Activated CD4-positive, alpha-beta T cell treated with anti-CD3 and anti-CD28 coated beads, Interleukin-10, Interleukin-2, amounts not matched to agents 100 ng/mL and 50 ng/mL, durations not matched to agents 16 hours and 8 hours (primary cell): ENCODE data around the gene RFX8.
A peak's percentile ranks its signal among the peaks of the same experiment; 100 is the strongest.

Experiments
- DNase-seq: peaks from one replicate; pipeline ENCODE4 v3.0.0-alpha.2; 2020

Gene RFX8

DNA sequence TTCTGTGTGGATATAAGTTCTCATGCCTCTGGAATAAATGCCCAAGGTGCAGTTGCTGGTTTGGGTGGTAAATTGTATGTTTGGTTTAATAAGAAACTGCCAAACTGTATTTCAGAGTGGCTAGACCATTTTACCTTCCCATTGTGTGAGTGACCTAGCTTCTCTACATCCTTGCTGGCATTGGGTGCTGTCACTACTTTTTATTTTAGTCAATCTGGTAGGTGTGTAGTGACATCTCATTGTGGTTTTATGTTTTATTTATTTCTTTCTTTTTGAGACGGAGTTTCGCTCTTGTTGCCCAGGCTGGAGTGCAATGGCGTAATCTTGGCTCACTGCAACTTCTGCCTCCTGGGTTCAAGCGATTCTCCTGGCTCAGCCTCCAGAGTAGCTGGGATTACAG is 36.4 kb downstream of the RFX8 start:
- peak; percentile 65 for DNase-seq

DNA sequence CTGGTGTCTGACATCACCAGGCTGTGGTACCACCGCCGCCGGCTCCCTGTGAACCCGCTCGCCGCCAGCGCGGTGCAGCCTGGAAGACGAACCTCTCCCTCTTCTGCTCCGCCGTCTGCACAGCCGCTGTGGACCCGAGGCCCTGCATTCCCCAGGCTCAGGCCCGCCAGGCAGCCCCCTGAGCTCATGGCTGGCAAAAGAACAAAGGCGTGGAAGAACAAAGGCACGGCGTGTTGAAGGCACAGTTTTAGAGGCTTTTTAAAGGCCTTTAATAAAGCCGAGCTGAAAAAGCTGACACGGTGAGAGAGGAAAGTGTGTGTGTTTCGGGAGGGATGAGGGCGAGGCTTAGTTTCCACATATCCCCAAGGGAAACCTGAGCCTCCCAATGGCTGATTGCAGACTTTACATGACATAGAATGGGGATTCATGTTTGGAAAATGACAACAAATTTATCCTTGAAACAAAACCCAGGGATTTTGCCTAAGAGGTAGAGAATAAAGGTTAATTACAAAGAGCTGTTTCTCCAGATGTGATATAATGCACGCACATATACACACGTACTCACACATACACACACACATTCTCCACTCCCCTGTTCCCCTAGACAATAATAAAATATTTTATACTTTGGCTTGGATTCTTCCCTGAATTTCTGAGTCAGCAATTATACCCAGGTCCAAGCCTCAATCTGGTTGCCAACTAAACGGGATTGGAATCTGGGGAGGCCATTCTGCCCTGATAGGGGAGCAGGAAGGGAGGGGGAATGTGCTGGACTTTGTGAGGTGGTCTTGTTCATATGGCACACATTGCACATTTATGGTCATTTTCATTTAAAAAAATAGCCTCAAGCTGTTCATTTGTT is 39.7 kb downstream of the RFX8 start:
- DNase-seq, result no peak

DNA sequence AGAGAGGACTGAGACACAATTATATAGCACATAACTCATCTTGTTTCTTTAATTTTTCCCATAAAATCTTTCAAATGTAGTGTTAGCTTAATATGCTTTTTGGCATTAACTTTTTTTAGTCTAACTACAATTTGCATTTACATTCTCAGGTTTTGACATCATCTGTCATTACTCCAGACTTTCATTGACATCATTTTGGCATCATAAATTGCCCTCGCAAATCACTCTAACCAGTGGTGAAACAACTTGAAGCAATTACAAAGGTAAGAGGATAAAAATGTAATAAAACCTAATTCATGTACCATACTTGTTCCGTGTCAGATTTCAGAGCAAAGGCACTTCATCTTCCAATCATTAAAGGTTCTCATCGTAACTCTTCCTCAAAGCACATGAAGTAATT is 41.4 kb downstream of the RFX8 start:
- DNase-seq, result no peak

DNA sequence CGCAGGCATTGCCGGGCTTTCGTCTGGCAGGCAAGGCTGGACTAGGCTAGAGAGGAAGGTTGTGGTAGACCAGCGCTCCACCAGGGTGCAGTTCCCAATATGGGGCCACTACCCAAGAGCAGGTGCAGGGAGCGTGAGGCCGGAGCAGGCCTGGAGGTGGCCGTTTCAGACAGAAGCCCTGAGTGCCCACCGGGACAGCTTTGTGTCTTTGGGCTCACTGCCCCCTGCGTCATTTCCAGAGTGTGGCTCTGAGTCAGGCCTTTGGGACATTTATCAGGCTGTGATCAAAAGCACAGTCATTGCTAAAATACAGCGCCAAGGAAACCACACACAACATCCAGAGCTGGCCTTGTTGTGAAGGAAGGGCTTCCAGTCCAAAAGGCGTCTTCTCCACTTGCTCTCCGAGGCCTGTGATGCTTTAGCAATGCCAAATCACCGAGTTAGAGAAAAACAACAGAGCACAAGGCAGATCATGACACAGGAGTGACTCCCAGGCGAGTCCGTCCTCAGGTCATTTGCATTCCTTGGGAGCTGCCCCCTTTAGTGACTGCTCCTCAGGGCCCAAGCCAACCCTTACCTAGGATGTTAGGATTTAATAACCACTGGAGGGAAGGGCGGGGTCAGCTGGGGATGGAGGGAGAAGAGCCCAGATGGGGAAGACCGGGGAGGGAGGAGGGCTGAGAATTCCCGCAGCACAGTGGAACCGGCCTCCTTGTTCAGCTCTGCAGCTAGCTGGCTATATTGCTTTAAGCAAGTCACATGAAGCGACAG is 42.3 kb downstream of the RFX8 start:
- peak; percentile 34 for DNase-seq

DNA sequence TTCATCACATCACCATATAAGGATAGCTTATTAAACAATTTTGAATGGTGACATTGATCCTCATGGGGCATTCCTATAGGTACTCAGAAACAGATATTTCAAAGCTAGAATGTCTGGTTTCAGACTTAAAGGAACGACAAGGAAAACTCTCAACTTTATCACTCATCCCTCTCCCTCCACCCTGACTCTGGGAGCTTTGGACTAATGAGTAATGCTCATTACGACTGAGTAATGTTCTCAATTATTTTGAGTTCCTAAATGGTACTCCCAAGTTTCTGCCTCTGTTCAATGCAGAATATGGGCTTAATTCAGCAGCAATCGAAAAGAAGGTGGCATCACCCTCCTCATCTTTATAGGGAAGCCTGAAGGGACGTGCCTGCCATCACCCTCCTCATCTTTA is 43.4 kb downstream of the RFX8 start:
- no peak for DNase-seq

DNA sequence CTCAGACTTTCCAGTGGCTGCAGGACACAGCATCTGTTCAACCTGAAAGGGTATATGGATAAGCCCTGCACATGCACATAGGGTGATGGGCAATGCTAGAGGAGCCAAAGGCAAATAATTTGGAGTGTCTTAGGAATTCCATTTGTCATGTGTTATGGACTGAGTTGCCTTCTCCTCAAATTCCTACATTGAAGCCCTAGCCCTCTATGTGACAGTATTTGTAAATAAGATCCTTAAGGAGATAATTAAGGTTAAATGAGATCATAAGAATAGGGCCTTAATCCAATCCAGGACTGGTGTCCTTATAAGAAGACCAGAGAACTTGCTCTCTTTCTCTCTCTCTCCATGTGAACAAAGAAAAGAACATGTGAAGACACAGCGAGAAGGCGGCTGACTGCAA is 44.8 kb downstream of the RFX8 start:
- no peak for DNase-seq

DNA sequence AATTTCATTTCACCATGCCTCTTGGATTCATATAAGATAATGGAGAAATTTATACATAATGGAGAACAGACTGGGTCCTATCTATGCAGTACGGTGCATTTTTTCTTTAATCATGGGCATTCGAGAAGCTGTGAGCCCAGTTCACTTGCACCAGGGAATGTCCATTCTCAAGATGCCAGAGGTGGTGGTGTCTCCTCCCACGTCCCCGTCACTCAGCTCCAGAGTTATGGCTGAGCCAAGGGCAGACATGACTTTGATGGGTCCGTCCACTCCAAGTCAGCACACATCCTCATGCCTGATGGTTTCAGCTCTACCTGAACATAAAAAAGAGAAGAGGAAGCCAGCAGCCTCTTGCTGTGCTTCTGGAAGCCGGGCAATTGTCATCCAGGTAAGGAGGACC is 45.5 kb downstream of the RFX8 start:
- no peak for DNase-seq

DNA sequence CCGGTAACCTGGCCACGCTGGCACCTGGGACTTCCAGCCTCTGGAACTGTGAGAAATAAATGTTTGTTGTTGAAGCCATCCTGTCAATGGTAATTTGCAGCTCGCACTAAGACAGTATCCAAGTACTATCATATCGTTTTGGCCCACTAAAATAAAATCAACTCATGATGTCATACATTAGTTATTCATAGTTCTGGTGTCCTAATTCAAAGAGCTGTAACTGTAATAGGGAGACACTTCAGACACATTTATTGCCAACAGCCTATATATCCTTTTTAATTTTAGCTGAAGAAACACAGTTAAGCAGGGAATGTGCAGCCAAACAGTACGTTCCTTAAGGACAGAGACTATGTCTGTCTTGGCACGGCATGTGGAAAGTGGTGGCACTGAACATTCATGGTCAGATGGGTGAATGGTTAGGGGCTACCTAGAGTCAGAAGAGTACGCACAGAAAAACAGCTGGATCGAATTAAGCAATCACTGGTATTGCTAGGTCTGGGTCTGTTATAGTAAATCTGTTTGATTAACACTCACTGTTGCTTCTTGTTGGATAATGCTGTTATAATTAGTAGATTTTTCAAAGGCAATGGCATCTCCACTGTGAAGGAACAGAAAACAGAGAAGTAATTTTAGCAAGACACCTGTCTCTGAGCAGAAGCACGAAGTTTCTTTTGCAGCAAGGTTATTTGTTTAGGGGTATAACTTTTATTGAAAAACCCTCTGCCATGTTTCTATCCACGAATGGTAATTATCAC is 46.3 kb downstream of the RFX8 start:
- DNase-seq, result no peak

DNA sequence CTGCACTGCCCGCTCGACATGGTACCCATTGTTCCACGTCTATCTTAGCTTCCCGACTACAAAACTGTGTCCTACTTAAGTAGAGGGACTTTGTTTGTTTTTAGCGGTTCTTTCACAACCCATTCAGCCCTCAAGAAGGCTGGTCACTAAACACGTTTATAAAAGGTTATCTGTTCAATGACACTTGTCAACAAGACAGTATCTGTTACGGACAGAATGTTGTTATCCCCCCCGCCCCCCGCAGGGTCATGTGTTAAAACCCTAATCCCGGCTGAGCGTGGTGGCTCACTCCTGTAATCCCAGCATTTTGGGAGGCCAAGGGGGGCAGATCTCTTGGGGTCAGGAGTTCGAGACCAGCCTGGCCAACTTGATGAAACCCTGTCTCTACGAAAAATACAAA is 47.2 kb downstream of the RFX8 start:
- no peak for DNase-seq

DNA sequence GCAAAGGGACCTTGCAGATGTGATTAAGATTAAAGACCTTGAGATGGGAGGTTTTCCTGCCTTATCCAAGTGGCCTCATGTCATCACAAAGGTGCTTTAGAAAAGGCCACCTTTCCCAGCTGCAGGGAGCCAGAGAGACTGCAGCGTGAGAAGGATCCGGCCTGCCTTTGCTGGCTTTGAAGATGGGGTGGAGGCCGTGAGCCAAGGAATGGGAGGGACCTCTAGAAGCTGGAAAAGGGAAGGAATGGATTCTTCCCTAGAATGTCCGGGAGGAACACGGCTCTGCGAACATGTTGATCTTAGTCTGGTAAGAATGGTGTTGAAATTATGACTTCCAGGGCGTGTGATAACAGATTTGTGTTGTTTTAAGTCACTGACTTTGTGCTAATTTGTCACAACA is 47.7 kb downstream of the RFX8 start:
- no peak for DNase-seq

DNA sequence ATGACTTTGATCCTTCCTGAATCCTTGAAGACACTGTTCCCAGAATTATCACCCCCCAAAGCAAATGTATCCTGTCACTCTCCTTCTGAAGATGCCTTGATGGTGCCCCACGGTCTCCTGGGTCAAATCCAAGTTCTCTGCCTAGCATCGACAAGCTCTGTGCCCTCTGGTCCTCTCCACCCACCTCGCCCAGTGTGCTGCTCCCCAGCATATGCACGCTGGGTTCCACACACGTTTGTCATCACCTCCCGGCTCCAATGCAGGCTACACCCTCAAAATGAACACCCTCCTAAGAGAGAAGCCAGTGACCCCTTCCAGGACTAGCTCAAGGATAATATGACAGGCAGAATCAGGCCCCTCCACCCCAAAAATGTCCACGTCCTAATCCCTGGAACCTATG is 48.1 kb downstream of the RFX8 start:
- no peak for DNase-seq

DNA sequence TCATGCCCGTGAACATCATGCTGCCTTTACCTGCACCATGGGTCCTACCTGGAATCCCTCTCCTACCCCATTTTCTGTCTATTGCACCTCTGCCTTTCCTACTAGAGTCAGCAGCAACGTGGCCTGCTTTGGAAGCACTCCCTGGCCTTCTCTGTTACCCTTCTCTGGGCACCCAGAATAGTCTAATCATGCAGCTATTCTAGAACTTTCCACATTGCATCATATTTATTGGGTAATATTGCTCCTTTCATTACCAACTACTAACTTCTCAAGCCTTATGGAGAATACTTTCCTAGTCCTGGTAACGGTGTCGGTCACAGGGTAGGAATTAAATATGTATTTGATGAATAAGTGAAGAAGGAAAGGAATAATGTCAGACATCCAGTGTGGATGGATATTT is 54.3 kb downstream of the RFX8 start:
- no peak for DNase-seq

DNA sequence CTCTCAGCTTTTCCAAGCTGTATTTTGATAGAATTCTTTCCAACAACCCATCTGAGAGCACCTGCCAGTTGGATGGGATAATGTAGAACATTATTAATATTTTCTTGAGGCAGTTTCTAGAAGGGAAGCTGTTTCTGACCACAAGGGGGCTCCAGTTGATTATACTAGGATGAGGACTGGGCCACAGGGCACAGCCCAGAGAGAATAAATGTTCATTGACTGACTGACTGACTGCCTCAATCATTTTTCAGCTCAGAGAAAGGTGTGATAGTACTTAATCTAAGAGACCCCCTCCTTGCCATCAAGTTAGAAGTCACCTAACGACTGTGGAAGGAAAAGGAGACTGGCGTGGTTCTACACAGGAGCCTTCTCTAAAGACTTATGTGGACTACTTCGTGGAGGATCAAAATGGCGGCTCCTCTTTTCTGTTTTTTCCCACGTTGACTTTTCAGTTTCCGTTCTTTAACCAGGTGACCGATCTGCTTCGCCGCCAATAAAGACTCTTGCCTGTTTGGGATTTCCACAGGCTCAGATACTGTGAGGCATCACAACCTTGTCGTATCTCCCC is 55.7 kb downstream of the RFX8 start:
- peak; percentile 72 for DNase-seq

DNA sequence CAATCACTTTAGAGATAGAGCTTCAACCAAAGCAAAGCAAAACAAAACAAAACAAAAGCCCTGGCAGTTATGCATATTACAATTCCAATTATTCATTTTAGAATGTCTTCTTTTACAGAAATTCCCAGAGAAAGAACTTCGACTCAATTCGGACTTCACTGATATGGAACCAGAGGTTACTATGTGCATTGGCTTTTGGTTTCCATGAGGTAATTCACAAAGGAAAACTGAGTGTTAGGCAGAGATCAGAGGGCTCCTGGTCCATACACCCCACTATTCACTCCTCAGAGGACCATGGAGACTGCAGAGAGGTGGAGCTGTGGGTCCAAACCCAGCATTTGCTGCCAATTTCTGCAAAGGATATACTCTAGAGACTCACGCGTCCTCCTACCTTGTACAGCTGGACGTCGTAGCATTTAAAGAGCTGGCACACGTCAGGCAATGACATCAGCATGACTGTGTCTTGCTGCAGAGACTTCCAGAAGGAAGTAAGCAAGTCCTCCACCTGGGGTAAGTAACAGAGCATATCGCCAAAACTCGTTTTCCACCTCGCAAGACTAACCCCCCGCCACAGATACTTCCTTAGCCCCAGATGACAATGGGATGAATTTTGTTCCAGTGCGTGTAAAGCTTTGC is 56.3 kb downstream of the RFX8 start:
- DNase-seq, result no peak

DNA sequence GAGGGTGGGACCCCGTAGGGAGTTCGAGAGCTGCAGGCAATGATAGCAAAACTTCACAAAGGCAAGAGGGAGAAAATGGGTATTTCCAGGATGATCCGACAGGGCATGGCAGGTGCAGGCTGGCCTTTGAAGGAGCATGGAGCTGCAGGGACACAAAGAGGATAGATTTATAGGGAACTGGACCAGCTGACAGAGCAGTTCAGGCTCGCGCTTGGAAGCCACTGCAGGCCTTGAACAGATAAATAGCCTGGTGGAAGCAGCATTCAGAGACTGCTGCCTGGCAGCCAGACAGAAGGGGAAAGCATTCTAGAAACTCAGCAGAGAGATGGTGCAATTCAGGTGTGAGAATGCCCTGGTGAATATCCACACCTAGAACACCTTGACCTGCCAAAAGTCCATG is 58.3 kb downstream of the RFX8 start:
- DNase-seq, result no peak

DNA sequence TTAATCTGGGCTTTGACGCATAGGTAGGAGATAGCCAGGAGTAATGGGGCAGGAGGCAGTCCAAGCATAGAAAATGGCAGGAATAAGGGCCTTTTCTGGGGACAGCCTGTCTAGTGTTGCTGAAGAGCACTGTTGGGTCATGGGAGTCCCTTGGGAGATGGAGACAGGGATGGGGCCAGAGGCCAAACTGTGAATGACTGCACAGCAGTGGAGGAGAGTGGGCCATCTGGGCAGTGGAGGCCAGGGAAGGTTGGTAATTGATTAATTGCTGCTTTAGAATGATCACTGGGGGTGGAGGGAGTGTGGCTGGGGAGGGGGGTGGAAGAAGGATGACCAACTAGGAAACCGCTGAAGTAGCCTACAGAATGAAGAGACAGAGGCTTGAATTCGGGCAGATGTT is 59.0 kb downstream of the RFX8 start:
- no peak for DNase-seq

DNA sequence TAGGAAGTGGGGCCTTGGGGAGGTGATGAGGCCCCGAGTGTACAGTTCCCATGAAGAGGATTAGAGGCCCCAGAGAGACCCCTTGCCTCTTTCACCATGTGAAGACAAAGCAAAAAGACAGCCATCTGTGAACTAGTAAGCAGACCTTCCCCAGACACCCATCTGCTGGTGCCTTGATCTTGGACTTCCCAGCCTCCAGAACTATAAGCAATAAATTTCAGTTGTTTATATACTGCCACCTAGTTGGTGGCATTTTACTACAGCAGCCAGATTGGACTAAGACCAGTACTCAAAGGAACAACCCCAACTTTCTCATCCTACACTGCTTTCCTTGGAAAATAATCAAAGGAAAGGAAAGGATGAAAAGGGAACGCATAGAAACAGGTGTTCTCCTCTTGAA is 59.7 kb downstream of the RFX8 start:
- no peak for DNase-seq

DNA sequence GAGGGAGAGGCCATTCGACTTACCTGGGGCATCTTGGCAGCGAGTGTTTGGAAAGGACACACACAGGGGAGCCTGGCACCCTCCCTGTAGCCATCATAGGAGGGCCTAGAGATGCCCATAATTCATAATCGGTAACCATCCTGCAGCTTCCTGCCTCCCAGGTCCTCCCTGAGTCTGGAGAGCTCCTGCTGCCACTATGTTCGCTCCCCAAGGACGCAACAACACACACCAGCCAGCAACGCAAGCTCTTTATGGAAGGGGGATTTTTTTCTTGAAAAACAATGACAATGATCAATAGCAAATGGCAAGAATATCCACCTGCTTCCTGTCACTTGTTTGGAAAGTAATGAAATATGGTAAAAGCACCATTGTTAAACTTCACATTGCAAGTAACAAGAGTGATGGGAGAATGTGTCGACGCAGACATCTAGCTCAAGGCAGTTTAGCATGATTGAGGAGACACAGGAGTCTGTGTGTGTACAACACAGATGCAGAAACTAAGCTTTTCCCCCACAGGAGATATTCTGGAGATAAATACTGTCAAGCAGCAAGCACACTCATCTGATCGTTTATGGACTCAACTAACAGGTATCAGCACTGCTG is 62.7 kb downstream of the RFX8 start:
- no peak for DNase-seq

DNA sequence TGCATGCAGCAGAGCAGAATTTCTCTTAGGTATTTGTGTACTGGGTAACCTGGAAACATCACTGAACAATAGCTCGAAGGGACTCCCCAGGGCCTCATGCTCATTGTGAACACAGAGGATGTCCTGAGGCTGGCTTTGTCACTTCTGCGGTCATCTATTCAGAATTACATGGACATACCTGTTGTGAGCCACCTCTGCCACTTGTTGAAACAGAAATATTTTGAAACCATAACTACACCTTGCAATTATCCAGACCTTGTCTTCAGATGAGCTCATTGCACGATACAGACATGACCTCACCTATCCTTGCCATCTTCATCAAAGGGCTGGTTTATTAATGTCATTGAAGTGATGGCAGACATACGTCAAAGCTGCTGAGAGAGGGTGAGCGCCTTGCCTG is 64.2 kb downstream of the RFX8 start:
- DNase-seq, result no peak

DNA sequence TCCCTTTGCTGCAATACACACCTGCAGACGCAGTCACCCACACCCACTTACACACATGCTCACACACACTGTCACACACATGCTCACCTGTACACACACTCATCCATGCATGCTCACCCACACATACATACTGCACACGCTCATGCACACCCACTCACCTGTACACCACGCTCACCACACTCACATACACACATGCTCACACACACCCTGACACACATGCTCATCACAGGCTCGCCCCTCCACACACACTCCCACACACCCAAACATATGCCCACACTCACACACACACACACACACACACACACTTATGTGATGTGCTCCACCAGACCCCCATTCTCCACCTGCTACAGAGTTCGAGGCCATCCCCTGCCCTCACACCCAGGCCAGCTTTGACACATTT is 64.8 kb downstream of the RFX8 start:
- DNase-seq, result no peak

DNA sequence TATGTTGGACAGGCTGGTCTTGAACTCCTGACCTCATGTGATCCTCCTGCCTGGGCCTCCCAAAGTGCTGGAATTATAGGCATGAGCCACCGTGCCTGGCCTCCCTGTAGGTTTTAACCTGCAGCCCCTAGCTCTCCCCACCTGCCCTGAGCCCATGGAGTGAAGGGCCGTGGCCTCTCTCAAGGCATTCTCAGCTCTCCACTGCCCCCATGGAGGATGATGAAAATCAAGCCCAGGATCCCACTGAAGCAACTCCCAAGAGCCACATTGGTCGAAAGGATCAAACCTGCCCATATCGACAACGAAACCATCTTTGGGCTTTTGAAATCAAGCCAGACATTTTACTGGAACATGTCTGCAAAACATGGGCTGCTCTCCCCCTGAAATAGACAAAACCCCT is 65.2 kb downstream of the RFX8 start:
- DNase-seq, result no peak

DNA sequence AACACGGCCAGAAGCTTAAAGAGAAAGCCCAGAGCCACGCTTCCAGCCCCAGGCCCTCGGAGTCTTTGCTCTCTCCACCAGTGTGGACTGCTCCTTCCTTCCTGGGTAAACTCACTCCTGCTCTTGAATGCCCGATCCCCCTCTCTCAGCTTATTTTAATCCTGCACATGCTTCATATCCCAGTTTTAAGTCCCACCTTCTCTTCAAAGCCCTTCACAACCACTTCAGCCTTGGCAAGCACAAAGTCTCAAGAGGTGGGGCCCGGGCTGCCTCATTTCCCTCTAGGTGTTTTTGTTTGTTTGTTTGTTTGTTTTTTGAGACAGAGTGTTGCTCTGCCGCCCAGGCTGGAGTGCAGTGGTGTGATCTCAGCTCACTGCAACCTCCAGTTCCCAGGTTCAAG is 66.0 kb downstream of the RFX8 start:
- DNase-seq, result no peak
